Right lobe of liver (tissue), 4 donors: Measurements from ENCODE around the gene CABP4.

Source experiments
- CTCF ChIP-seq, 4 donors: fragments of 200-600 bp in 3 of 4; fragments of 450-650 bp in 1 of 4; IDR thresholded peaks; one replicate each; pipeline versions ENCODE4 v1.5.1 to v1.8.0; 2016 to 2022; ENCODE audit warnings: antibody characterized with exemption in 4 of 4, mild to moderate bottlenecking in 2 of 4
- POLR2A ChIP-seq: fragments of 450-650 bp; IDR thresholded peaks from one replicate; pipeline ENCODE4 v1.6.1; 2017; ENCODE audit warnings: antibody characterized with exemption, mild to moderate bottlenecking
- donor health status: DM: no; HTN: no; CAD: no.
- donor health status: DM: no; HTN: no; CAD: no.
- donor health status: DM: no; HTN: yes; CAD: no.

GRCh38 chr11:67484847-67485311 is 29.7 kb downstream of the CABP4 start:
- no peak for TF ChIP-seq CTCF (IDR thresholded peaks at IDR 0.05)
- no peak for TF ChIP-seq POLR2A
